Measurements from ENCODE around the gene GSN. TPM values are rescaled to one million over a fixed set of nuclear protein-coding genes. Genes with fewer than 3 reads are reported as not detected.
A peak's percentile ranks its signal among the peaks of the same experiment; 100 is the strongest.

Gene GSN
- total and polyA plus RNA-seq, 7 donors = 140 to 490 (median 210) TPM

DNA sequence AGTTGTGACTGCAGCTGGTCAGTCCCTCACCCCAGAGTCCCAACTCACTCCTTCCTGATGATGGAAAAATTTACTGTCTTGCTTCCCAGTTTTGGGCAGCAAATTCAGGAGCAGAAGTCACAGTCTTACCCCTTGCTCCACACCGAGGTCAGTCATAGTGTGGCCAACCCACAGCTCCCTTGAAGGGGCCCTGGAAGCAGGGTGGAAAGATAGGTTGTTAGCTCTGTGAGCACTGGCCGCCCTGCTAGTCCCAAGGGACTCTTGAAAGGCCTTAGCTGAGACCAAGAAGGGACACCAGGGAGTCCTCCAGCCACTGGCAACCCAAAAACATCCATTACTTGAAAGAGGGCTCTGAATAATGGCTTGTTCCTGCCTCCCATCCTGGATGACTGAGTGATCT is 40.0 kb downstream of the GSN start:
- Histone ChIP-seq H3K27me3 (ENCODE audit: insufficient read depth in 3 of 3, low read length in 2 of 3) (no peaks in the 10 kb centered on the region), H3K4me3 (no peak overlapping the region), H3K36me3 (ENCODE audit: insufficient read depth in 1 of 2, low read depth in 1 of 2) (peaks cover 3 to 99% of the 10 kb centered on the region in 2 donors), H3K27ac (no peak overlapping the region), H3K4me1 (peaks cover 12% of the 10 kb centered on the region), H3K9me3 (no peaks in the 10 kb centered on the region)
- 61 to 73% (median 72%) methylated on average over 2 of the region's 2 CpGs for WGBS, 3 donors
- TF ChIP-seq, protein P1, sequence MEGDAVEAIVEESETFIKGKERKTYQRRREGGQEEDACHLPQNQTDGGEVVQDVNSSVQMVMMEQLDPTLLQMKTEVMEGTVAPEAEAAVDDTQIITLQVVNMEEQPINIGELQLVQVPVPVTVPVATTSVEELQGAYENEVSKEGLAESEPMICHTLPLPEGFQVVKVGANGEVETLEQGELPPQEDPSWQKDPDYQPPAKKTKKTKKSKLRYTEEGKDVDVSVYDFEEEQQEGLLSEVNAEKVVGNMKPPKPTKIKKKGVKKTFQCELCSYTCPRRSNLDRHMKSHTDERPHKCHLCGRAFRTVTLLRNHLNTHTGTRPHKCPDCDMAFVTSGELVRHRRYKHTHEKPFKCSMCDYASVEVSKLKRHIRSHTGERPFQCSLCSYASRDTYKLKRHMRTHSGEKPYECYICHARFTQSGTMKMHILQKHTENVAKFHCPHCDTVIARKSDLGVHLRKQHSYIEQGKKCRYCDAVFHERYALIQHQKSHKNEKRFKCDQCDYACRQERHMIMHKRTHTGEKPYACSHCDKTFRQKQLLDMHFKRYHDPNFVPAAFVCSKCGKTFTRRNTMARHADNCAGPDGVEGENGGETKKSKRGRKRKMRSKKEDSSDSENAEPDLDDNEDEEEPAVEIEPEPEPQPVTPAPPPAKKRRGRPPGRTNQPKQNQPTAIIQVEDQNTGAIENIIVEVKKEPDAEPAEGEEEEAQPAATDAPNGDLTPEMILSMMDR (IDR thresholded peaks at IDR 0.05) = no peak
- ATAC-seq (no peak), DNase-seq (peak in 1 of 2 donors; percentile 19)
- intact Hi-C loops (cut with DNase I) = no loop called here

DNA sequence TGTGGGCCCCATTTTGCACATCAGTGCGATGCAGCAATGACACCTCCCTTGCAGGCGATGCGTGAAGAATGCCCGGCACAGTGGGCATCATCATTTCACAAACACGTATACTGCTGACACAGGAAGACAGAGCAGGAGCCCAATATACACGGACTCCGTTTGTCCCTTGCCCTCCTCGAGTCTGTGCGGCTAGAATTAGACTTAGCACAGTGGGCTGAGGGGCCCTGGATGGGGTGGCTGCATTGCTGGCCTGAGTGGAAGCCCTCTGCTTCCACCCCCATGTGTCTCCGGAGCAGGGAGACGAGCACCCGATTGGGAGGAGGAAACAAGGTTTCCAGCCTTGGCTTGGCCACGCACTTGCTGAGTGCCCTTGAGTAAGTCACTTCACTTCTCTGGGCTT is 40.8 kb downstream of the GSN start:
- H3K9me3 ChIP-seq = no peaks in the 10 kb centered on the region
- H3K27ac ChIP-seq = no peak overlapping the region
- H3K36me3 ChIP-seq (ENCODE audit: insufficient read depth in 1 of 2, low read depth in 1 of 2) = peaks cover 3 to 99% of the 10 kb centered on the region in 2 donors
- H3K4me3 ChIP-seq = no peak overlapping the region
- no peaks in the 10 kb centered on the region for H3K27me3 ChIP-seq (ENCODE audit: insufficient read depth in 3 of 3, low read length in 2 of 3)
- DNase-seq = peak in 1 of 2 donors; percentile 52
- intact Hi-C loops (cut with DNase I) = no loop called here
- ATAC-seq = no peak
- peaks cover 8% of the 10 kb centered on the region for H3K4me1 ChIP-seq
- WGBS, 3 donors = 89 to 92% (median 90%) methylated on average over 13 of the region's 13 CpGs
- TF ChIP-seq, protein P1 (IDR thresholded peaks at IDR 0.05) = no peak

DNA sequence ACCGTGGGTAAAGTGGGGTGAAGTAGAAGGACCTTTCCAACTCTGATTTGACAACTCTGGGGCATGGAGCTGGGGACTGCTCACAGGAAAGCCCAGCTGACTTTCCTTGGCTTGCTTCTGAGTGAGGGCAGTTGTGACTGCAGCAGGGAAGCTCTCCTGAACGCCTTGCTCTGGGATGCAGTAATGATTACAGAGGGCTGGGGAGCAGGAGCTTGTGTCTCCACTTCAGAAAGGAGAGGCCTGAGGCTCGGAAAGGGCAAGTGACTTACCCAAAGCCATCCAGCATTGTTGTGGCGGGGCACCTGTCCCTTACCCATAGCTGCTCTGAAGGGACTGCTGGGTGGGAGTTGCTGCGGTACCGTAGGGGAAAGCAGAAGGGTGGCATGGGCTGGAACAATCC is 41.2 kb downstream of the GSN start:
- H3K36me3 ChIP-seq (ENCODE audit: insufficient read depth in 1 of 2, low read depth in 1 of 2) = peaks cover 3 to 99% of the 10 kb centered on the region in 2 donors
- peak in 1 of 2 donors; percentile 35 for DNase-seq
- H3K27me3 ChIP-seq (ENCODE audit: insufficient read depth in 3 of 3, low read length in 2 of 3) = no peaks in the 10 kb centered on the region
- H3K9me3 ChIP-seq = no peaks in the 10 kb centered on the region
- peaks cover 5% of the 10 kb centered on the region for H3K4me1 ChIP-seq
- no peak overlapping the region for H3K4me3 ChIP-seq
- no peak overlapping the region for H3K27ac ChIP-seq
- no peak for ATAC-seq
- 91 to 93% (median 91%) methylated on average over 6 of the region's 6 CpGs for WGBS, 3 donors
- intact Hi-C loops (cut with DNase I) = no loop called here
- TF ChIP-seq, protein P1 (IDR thresholded peaks at IDR 0.05) = no peak

DNA sequence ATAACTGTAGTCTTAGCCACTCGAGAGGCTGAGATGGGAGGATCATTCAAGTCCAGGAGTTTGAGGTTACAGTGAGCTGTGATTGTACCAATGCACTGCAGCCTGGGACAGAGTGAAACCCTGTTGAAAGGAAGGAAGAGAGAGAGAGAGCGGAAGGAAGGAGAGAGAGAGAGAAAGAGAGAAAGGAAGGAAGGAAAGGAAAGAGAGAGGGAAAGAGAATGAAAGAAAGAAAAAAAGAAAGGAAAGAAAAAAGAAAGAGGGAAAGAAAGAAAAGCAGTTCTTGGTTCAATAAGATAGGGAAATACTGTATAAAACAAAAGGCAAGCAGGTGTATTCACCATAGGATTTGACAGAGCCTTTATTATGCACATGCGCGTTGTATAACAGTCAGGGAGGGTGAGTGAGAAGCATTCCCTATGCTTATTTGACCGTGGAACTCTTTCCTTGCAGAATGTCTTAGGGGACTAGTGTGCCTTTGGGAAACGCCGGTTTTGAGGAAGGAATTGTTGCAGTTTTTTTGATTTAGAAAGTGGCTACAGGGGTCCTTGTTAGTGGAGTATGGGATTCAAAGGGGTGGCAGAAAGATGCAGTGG is 42.0 kb downstream of the GSN start:
- Histone ChIP-seq H3K36me3 (ENCODE audit: insufficient read depth in 1 of 2, low read depth in 1 of 2) (peaks cover 3 to 99% of the 10 kb centered on the region in 2 donors), H3K4me3 (no peak overlapping the region), H3K4me1 (peaks cover 4% of the 10 kb centered on the region), H3K9me3 (no peaks in the 10 kb centered on the region), H3K27ac (no peak overlapping the region), H3K27me3 (ENCODE audit: insufficient read depth in 3 of 3, low read length in 2 of 3) (no peaks in the 10 kb centered on the region)
- intact Hi-C loops (cut with DNase I) = loop anchor here in 1 of 2 donors (5.0 kb wide), 1 partner anchor 58 kb away; no protein-coding TSS in a partner anchor
- TF ChIP-seq, protein P1 (IDR thresholded peaks at IDR 0.05) = no peak
- no peak for ATAC-seq
- no peak for DNase-seq
- WGBS, 3 donors = 82 to 97% (median 83%) methylated on average over 7 of the region's 7 CpGs

DNA sequence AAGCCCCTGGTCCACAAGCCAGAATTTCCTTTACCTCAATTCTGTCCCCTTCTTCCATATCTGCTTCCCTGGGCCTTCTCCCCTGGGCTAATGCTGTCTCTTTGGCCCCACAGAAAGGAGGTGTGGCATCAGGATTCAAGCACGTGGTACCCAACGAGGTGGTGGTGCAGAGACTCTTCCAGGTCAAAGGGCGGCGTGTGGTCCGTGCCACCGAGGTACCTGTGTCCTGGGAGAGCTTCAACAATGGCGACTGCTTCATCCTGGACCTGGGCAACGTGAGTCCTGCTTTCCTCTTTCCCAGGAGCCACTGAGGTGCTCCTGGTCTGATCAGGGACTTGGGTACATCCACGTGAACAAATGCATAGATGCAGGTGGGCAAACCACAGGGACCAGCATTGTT is 42.6 kb downstream of the GSN start:
- Histone ChIP-seq H3K27ac (no peak overlapping the region), H3K4me3 (no peak overlapping the region), H3K4me1 (peaks cover 4% of the 10 kb centered on the region), H3K36me3 (ENCODE audit: insufficient read depth in 1 of 2, low read depth in 1 of 2) (peaks cover 3 to 99% of the 10 kb centered on the region in 2 donors), H3K9me3 (no peaks in the 10 kb centered on the region), H3K27me3 (ENCODE audit: insufficient read depth in 3 of 3, low read length in 2 of 3) (no peaks in the 10 kb centered on the region)
- peak in 1 of 2 donors; percentile 26 for DNase-seq
- ATAC-seq = no peak
- TF ChIP-seq, protein P1 (IDR thresholded peaks at IDR 0.05) = no peak
- intact Hi-C loops (cut with DNase I) = loop anchor here in 1 of 2 donors (5.0 kb wide), 1 partner anchor 58 kb away; no protein-coding TSS in a partner anchor
- WGBS, 3 donors = 78 to 89% (median 80%) methylated on average over 9 of the region's 9 CpGs
